Heart right ventricle (tissue), 16 donors: Measurements from ENCODE around the gene MAPK10. TPM values are rescaled to one million over a fixed set of nuclear protein-coding genes. Genes with fewer than 3 reads are reported as not detected.

ENCODE experiments used
- ATAC-seq, 8 donors: fragments of 200-7000 bp; cut with Tn5 transposase; one replicate each; pipeline ENCODE4 v1.9.1; 2020; ENCODE audit warnings: mild to moderate bottlenecking in 8 of 8, moderate library complexity in 8 of 8, moderate number of reproducible peaks in 1 of 8
- DNase-seq, 2 donors: peaks; one replicate each; pipeline ENCODE4 v3.0.0-alpha.2; 2020
- H3K27ac ChIP-seq, 10 donors: fragments of 200-600 bp; sonication (generic) in 2 of 10; one replicate each; pipeline versions ENCODE4 v1.5.0 to v1.8.0; 2020 to 2022; ENCODE audit warnings: mild to moderate bottlenecking in 3 of 10
- H3K27me3 ChIP-seq, 7 donors: fragments of 200-600 bp; one replicate each; pipeline ENCODE4 v1.8.0; 2021 to 2022; ENCODE audit warnings: mild to moderate bottlenecking in 2 of 7
- H3K36me3 ChIP-seq, 9 donors: fragments of 200-600 bp; sonication (generic) in 1 of 9; one replicate each; pipeline versions ENCODE4 v1.5.0 to v1.8.0; 2020 to 2022; ENCODE audit warnings: mild to moderate bottlenecking in 2 of 9
- H3K4me1 ChIP-seq, 9 donors: fragments of 200-600 bp; sonication (generic) in 1 of 9; one replicate each; pipeline versions ENCODE4 v1.5.0 to v1.8.0; 2020 to 2022; ENCODE audit warnings: mild to moderate bottlenecking in 4 of 9
- H3K4me3 ChIP-seq, 10 donors: fragments of 200-600 bp; sonication (generic) in 2 of 10; one replicate each; pipeline versions ENCODE4 v1.5.0 to v1.8.0; 2020 to 2022; ENCODE audit warnings: mild to moderate bottlenecking in 7 of 10, moderate library complexity in 2 of 10
- H3K9me3 ChIP-seq, 11 donors: fragments of 200-600 bp in 10 of 11; sonication (generic) in 2 of 11; one replicate each; pipeline versions ENCODE4 v1.5.0 to v1.8.0; 2013 to 2022; ENCODE audit warnings: mild to moderate bottlenecking in 2 of 11, control low read depth in 1 of 11, moderate library complexity in 1 of 11
- WGBS, 2 donors: extraction: QIAGEN DNeasy Blood & Tissue Kit; methylation state at CpG; one replicate each; pipeline ENCODE4 v1.1.7; 2013; ENCODE audit warnings: inconsistent platforms in 1 of 2; 5-methylcytosine and 5-hydroxymethylcytosine counted together
- intact Hi-C, 10 donors: fragments of 100-400 bp; cut with DNase I; formaldehyde crosslinking; loops; one replicate each; pipeline versions ENCODE4 v1.11.1 to v1.14.2; 2022
- polyA plus RNA-seq, 2 donors: library from polyadenylated mRNA; stranded (reverse); fragments of 200-250 nt; gene quantifications; one replicate each; pipeline ENCODE4 v1.2.3, GENCODE V29; 2013
- total RNA-seq, 10 donors: library from RNA; stranded (reverse); fragmentation: NEBNext Ultra II Directional in 3 of 10; extraction: Animal tissue kit (Norgen Biotek cat#: 25700) in 3 of 10; gene quantifications; one replicate each; pipeline versions ENCODE4 v1.2.1 to v1.2.4, GENCODE V29; 2021 to 2023
- TF ChIP-seq, protein P1 (sequence below), 9 donors: fragments of 200-600 bp; sonication (generic) in 2 of 9; IDR thresholded peaks; one replicate each; pipeline versions ENCODE4 v1.5.0 to v1.8.0; 2021 to 2022; ENCODE audit warnings: antibody characterized with exemption in 9 of 9, mild to moderate bottlenecking in 5 of 9, moderate library complexity in 1 of 9
- donor health status: Arrhythmogenic right ventricular cardiomyopathy.
- donor health status: ischemic (EF 13 %, LVEDD 7.1; RV severe dilation, severe dysfunction).
- donor health status: healthy with polysubstance abuse.
- donor health status: DM: no; HTN: yes; CAD: no.
- donor health status: DM: no; HTN: no; CAD: no.
- donor health status: ischemic (EF 25% LVEDD 6.9; RV normal size, moderate dysfunction).
- donor health status: ischemic (EF 25% LVEDD 5.7; RV mildly dilated, moderate dysfunction).
- donor health status: healthy.
- donor health status: DM: yes; HTN: yes; CAD: no.
- donor health status: Ischemic cardiomyopathy.
- donor health status: ischemic (EF 35%, LVEDD 5.7; RV mildly dilated, moderate dysfunction).
- donor health status: nonischemic (EF 11% LVEDD 7.7; RV severe dilation, severe dysfunction).
- donor health status: DM: yes; HTN: yes; CAD: no.
- donor health status: PGD.
- donor health status: ischemic (EF 29% LVEDD 5.4; RV normal size, mild dysfunction).
- donor health status: nonischemic (EF 23%, LVEDD 6.1; RV moderate dilation, normal function).

Gene MAPK10
- total and polyA plus RNA-seq, 12 donors = 0.94 to 5.9 (median 2.6) TPM

DNA sequence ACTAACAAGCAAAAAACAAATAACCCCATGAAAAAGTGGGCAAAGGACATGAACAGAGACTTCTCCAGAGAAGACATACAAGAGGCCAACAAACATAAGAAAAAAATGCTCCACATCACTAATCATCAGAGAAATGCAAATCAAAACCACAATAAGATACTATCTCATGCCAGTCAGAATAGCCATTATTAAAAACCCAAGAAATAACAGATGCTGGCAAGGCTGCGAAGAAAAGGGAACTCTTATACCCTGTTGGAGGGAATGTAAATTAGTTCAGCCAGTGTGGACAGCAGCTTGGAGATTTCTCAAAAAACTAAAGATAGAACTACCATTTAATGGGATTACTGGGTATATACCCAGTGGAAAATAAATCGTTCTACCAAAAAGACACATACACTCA is 79.6 kb downstream of the MAPK10 start:
- ATAC-seq (no peak), DNase-seq (no peak)
- Histone ChIP-seq H3K27ac (no peak overlapping the region), H3K4me3 (no peak overlapping the region), H3K36me3 (no peaks in the 10 kb centered on the region), H3K9me3 (no peaks in the 10 kb centered on the region), H3K27me3 (no peaks in the 10 kb centered on the region), H3K4me1 (no peaks in the 10 kb centered on the region)
- TF ChIP-seq, protein P1, sequence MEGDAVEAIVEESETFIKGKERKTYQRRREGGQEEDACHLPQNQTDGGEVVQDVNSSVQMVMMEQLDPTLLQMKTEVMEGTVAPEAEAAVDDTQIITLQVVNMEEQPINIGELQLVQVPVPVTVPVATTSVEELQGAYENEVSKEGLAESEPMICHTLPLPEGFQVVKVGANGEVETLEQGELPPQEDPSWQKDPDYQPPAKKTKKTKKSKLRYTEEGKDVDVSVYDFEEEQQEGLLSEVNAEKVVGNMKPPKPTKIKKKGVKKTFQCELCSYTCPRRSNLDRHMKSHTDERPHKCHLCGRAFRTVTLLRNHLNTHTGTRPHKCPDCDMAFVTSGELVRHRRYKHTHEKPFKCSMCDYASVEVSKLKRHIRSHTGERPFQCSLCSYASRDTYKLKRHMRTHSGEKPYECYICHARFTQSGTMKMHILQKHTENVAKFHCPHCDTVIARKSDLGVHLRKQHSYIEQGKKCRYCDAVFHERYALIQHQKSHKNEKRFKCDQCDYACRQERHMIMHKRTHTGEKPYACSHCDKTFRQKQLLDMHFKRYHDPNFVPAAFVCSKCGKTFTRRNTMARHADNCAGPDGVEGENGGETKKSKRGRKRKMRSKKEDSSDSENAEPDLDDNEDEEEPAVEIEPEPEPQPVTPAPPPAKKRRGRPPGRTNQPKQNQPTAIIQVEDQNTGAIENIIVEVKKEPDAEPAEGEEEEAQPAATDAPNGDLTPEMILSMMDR (IDR thresholded peaks at IDR 0.05) = no peak
- WGBS, 2 donors = 84 to 85% methylated on average over 2 of the region's 2 CpGs
- intact Hi-C loops = no loop called here

DNA sequence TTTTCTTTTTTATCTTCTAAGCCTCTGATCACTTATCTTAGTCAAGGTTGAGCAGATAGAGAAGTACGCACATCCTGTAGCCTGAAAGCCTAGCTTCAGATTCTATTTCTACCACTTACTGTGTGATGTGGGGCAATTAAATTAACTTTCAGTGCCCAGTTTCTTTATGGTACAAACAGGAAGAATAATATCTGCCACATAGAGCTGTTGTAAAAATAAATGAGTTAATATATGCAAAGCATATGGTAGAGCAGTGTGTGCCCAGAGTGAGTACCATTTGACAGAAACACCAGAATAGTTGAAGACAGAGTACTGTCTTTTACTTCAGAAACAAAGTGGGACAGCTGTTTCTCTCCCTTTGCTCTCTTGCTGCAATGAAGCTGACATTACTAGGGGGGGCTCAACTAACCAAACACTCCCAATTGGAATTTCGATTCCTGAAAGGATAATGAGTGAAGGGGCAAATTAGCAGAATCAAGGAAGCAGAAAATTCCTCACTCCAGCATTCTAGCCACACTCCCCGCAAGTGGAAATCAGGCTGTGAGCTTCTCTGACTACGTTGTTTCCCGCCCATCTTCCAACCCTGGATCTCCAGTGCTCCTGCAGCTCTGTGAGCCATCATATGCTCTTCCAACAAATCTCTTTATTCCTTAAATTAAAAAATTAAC is 80.4 kb downstream of the MAPK10 start:
- intact Hi-C loops = no loop called here
- 70 to 71% methylated on average over 5 of the region's 5 CpGs for WGBS, 2 donors
- Histone ChIP-seq H3K9me3 (no peaks in the 10 kb centered on the region), H3K4me1 (no peaks in the 10 kb centered on the region), H3K4me3 (no peak overlapping the region), H3K27me3 (no peaks in the 10 kb centered on the region), H3K36me3 (no peaks in the 10 kb centered on the region), H3K27ac (no peak overlapping the region)
- DNase-seq = no peak
- ATAC-seq = no peak
- TF ChIP-seq, protein P1 (IDR thresholded peaks at IDR 0.05) = no peak

DNA sequence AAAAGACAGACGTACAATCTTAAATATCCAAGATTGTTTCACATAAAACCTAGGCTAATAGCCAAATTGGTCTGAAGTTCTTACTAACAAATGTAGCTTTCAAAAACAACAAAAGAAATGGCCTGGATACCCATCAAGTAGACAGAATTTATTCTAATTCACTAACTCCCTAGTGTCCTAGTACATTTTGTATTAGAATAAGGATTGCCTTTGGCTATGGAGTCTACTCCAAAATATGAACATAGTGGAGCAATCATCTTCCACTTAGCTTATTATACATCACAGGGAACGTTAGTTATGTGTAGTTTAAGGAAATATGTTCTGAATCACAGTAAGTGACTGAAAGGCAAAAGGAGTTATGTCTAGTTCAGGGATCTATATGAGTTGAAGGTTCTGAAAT is 81.7 kb downstream of the MAPK10 start:
- TF ChIP-seq, protein P1 (IDR thresholded peaks at IDR 0.05) = no peak
- Histone ChIP-seq H3K27ac (no peak overlapping the region), H3K9me3 (no peaks in the 10 kb centered on the region), H3K4me1 (no peaks in the 10 kb centered on the region), H3K4me3 (no peak overlapping the region), H3K36me3 (no peaks in the 10 kb centered on the region), H3K27me3 (no peaks in the 10 kb centered on the region)
- 46 to 54% methylated on average over 2 of the region's 2 CpGs for WGBS, 2 donors
- ATAC-seq = no peak
- no peak for DNase-seq
- intact Hi-C loops = no loop called here

DNA sequence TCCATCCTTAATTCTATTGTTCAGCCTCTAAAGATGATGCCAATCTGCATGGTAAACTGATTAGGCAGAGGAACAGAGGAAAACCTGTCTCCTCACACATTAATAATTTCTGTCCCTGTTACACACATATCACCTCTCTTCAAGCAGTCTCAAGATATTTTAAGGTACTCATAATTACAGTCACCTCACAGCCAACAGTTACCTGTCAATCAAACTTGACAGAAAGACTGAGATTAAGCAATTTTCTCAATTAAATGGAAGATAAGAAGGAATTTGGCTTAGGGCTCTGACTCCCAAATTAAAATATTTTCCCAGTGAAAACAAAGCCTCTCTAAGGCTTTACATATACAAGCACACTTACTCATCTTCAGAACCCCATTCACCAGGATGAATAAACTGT is 85.2 kb downstream of the MAPK10 start:
- Histone ChIP-seq H3K27ac (no peak overlapping the region), H3K9me3 (peaks cover 0 to 4% (median 0%) of the 10 kb centered on the region in 11 donors), H3K4me1 (no peaks in the 10 kb centered on the region), H3K36me3 (no peaks in the 10 kb centered on the region), H3K27me3 (no peaks in the 10 kb centered on the region), H3K4me3 (no peak overlapping the region)
- no peak for ATAC-seq
- TF ChIP-seq, protein P1 (IDR thresholded peaks at IDR 0.05) = no peak
- intact Hi-C loops = no loop called here
- DNase-seq = no peak
